ENCODE results near the gene RALGAPA1. TPM values are rescaled to one million over a fixed set of nuclear protein-coding genes. Genes with fewer than 3 reads are reported as not detected.

Gene RALGAPA1
- total RNA-seq, 1 donor from 2014 or later, result 61.0 TPM

DNA sequence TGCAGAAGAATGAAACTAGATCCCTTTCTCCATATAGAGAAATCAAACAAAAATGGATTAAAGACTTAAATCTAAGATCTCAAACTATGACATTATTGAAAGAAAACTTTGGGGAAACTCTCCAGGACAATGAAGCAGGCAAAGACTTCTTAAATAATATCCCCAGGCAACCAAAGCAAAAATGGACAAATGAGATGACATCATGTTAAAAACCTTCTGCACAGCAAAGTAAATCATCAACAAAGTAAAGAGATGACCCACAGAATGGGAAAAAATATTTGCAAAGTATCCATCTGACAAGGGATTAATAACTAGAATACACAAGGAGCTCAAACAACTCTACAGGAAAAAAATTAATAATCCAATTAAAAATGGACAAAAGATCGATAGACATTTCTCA, 101.0 kb downstream of the RALGAPA1 start:
- Mint-ChIP-seq H3K4me1 (ENCODE audit: low read depth, unreplicated experiment) (no peaks in the 10 kb centered on the region), H3K27ac (ENCODE audit: unreplicated experiment) (no peak overlapping the region), H3K36me3 (ENCODE audit: unreplicated experiment) (no peaks in the 10 kb centered on the region), H3K4me3 (ENCODE audit: unreplicated experiment) (no peak overlapping the region), H3K9me3 (ENCODE audit: unreplicated experiment) (no peaks in the 10 kb centered on the region), H3K27me3 (ENCODE audit: unreplicated experiment) (no peaks in the 10 kb centered on the region)
- no peak for DNase-seq
- TF ChIP-seq, protein P1, sequence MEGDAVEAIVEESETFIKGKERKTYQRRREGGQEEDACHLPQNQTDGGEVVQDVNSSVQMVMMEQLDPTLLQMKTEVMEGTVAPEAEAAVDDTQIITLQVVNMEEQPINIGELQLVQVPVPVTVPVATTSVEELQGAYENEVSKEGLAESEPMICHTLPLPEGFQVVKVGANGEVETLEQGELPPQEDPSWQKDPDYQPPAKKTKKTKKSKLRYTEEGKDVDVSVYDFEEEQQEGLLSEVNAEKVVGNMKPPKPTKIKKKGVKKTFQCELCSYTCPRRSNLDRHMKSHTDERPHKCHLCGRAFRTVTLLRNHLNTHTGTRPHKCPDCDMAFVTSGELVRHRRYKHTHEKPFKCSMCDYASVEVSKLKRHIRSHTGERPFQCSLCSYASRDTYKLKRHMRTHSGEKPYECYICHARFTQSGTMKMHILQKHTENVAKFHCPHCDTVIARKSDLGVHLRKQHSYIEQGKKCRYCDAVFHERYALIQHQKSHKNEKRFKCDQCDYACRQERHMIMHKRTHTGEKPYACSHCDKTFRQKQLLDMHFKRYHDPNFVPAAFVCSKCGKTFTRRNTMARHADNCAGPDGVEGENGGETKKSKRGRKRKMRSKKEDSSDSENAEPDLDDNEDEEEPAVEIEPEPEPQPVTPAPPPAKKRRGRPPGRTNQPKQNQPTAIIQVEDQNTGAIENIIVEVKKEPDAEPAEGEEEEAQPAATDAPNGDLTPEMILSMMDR (IDR thresholded peaks at IDR 0.05; ENCODE audit: partially characterized antibody, unreplicated experiment), result no peak

DNA sequence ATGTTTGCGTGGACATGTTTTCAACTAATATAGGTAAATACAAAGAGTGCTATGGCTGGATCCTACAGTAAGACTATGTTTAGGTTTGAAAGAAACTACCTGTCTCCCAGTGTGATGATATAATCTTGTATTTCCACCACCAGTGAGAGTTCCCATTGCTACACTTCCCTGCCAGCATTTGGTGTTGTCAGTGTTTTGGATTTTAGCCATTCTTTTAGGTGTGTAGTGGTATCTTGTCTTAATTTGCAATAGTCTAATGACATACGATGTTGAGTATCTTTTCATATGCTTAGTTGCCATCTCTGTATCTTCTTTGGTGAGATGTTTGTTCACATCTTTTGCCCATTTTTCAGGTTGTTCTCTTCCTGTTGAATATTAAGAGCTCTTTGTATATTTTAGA, 103.5 kb downstream of the RALGAPA1 start:
- Mint-ChIP-seq H3K36me3 (ENCODE audit: unreplicated experiment) (no peaks in the 10 kb centered on the region), H3K4me3 (ENCODE audit: unreplicated experiment) (no peak overlapping the region), H3K27ac (ENCODE audit: unreplicated experiment) (no peak overlapping the region), H3K4me1 (ENCODE audit: low read depth, unreplicated experiment) (no peaks in the 10 kb centered on the region), H3K27me3 (ENCODE audit: unreplicated experiment) (no peaks in the 10 kb centered on the region), H3K9me3 (ENCODE audit: unreplicated experiment) (no peaks in the 10 kb centered on the region)
- TF ChIP-seq, protein P1 (IDR thresholded peaks at IDR 0.05; ENCODE audit: partially characterized antibody, unreplicated experiment), result no peak
- no peak for DNase-seq

DNA sequence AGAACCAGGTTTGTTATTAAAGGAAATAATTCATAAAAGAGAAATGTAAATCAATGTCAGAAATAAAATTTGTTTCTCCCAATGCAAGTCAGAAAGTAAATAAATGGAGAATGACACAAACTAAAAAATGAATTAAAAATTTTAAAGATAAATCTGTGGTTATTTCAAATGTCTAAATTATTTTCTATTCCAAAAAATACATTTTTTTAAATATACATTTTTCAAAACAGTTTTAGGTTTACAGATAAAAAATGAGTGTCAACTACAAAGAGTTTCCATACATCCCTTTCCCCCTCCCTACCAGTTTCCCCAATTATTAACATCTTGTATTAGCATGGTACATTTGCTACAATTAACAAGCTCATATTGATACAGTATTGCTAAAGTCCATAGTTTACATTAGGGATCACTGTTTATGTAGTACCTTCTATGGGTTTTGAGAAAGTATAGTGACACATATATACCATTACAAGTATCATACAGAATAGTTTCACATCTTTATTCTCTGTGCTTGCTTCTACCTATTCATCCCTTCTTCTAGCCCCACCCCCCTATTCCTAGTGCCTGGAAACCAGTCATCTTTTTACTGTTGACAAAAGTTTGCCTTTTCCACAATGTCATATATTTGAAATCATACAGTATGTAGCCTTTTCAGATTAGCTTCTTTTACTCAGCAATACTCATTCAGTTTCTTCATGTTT, 104.2 kb downstream of the RALGAPA1 start:
- H3K36me3 Mint-ChIP-seq (ENCODE audit: unreplicated experiment), result no peaks in the 10 kb centered on the region
- H3K4me3 Mint-ChIP-seq (ENCODE audit: unreplicated experiment), result no peak overlapping the region
- no peaks in the 10 kb centered on the region for H3K9me3 Mint-ChIP-seq (ENCODE audit: unreplicated experiment)
- no peaks in the 10 kb centered on the region for H3K4me1 Mint-ChIP-seq (ENCODE audit: low read depth, unreplicated experiment)
- TF ChIP-seq, protein P1 (IDR thresholded peaks at IDR 0.05; ENCODE audit: partially characterized antibody, unreplicated experiment), result no peak
- H3K27me3 Mint-ChIP-seq (ENCODE audit: unreplicated experiment), result no peaks in the 10 kb centered on the region
- DNase-seq, result no peak
- H3K27ac Mint-ChIP-seq (ENCODE audit: unreplicated experiment), result no peak overlapping the region

GRCh38 chr14:35701531-35701930, 107.6 kb downstream of the RALGAPA1 start:
- no peaks in the 10 kb centered on the region for H3K4me1 Mint-ChIP-seq (ENCODE audit: low read depth, unreplicated experiment)
- H3K36me3 Mint-ChIP-seq (ENCODE audit: unreplicated experiment), result no peaks in the 10 kb centered on the region
- no peak for DNase-seq
- TF ChIP-seq, protein P1 (IDR thresholded peaks at IDR 0.05; ENCODE audit: partially characterized antibody, unreplicated experiment), result no peak
- H3K9me3 Mint-ChIP-seq (ENCODE audit: unreplicated experiment), result no peaks in the 10 kb centered on the region
- no peak overlapping the region for H3K27ac Mint-ChIP-seq (ENCODE audit: unreplicated experiment)
- H3K4me3 Mint-ChIP-seq (ENCODE audit: unreplicated experiment), result no peak overlapping the region
- H3K27me3 Mint-ChIP-seq (ENCODE audit: unreplicated experiment), result no peaks in the 10 kb centered on the region

DNA sequence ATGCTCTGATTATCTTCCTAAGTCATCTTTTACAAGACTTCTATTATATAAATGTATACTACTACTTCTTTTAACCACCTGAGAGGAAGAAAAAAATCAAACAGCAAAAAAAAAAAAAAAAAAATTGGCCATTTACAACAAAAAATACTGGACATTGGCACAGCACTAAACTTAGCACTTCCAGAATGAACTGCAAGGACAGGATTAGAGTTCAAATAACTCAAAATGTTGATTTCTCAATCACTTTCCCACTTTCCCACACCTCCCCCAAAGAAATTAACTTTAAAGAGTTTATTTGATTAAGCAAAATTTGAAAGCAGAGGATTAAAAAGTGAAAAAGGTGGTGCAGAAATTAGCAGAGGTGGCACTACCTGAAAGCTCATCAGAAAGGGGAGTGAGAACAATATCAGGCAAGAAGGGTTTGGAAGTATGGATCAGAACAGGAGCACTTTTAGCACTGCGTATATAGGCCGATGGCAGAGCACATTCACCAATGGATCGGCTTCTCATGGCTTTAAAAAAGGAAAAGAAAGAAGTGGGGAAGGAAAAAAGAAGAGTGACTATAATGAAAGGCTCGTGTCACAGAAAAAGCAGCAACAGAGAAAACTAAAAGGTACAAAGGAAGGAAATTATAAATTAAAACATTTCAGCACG, 109.2 kb downstream of the RALGAPA1 start:
- no peak for DNase-seq
- H3K36me3 Mint-ChIP-seq (ENCODE audit: unreplicated experiment), result no peaks in the 10 kb centered on the region
- no peak overlapping the region for H3K4me3 Mint-ChIP-seq (ENCODE audit: unreplicated experiment)
- H3K4me1 Mint-ChIP-seq (ENCODE audit: low read depth, unreplicated experiment), result no peaks in the 10 kb centered on the region
- H3K9me3 Mint-ChIP-seq (ENCODE audit: unreplicated experiment), result no peaks in the 10 kb centered on the region
- H3K27ac Mint-ChIP-seq (ENCODE audit: unreplicated experiment), result no peak overlapping the region
- H3K27me3 Mint-ChIP-seq (ENCODE audit: unreplicated experiment), result no peaks in the 10 kb centered on the region
- TF ChIP-seq, protein P1 (IDR thresholded peaks at IDR 0.05; ENCODE audit: partially characterized antibody, unreplicated experiment), result no peak
